Smooth muscle cell (in vitro differentiated cells): Measurements from ENCODE around the gene RAB27A. TPM values are rescaled to one million over a fixed set of nuclear protein-coding genes. Genes with fewer than 3 reads are reported as not detected.

Experiments
- DNase-seq: peaks from one replicate; lab custom pipeline; 2025; ENCODE audit not compliant: unreplicated experiment; lab: John Stamatoyannopoulos, UW
- H2AFZ ChIP-seq: fragments of 200-600 bp; sonication (generic); 2 replicates; pipeline ENCODE4 v1.6.0; 2016; ENCODE audit warnings: antibody characterized with exemption, low read depth, mild to moderate bottlenecking
- H3F3A ChIP-seq: fragments of 200-600 bp; sonication (generic); 2 replicates; pipeline ENCODE4 v1.6.0; 2017; ENCODE audit warnings: antibody characterized with exemption, low read depth
- H3K27ac ChIP-seq: fragments of 200-600 bp; sonication (generic); 2 replicates; pipeline ENCODE4 v1.5.1; 2016; ENCODE audit warnings: low read depth, mild to moderate bottlenecking
- H3K27me3 ChIP-seq: fragments of 200-600 bp; sonication (generic); 2 replicates; pipeline ENCODE4 v1.6.1; 2016; ENCODE audit warnings: low read depth, mild to moderate bottlenecking
- H3K36me3 ChIP-seq: fragments of 200-600 bp; sonication (generic); 2 replicates; pipeline ENCODE4 v1.5.1; 2016; ENCODE audit warnings: low read depth
- H3K4me1 ChIP-seq: fragments of 200-600 bp; sonication (generic); 2 replicates; pipeline ENCODE4 v1.5.1; 2016; ENCODE audit warnings: low read depth
- H3K4me2 ChIP-seq: fragments of 200-600 bp; sonication (generic); 2 replicates; pipeline ENCODE4 v1.6.0; 2016; ENCODE audit warnings: mild to moderate bottlenecking
- H3K4me3 ChIP-seq: fragments of 200-600 bp; sonication (generic); 2 replicates; pipeline ENCODE4 v1.5.1; 2016; ENCODE audit warnings: mild to moderate bottlenecking
- H3K79me2 ChIP-seq: fragments of 200-600 bp; sonication (generic); 2 replicates; pipeline ENCODE4 v1.6.0; 2016; ENCODE audit warnings: low read depth, mild to moderate bottlenecking
- H3K9ac ChIP-seq: fragments of 200-600 bp; sonication (generic); 2 replicates; pipeline ENCODE4 v1.6.0; 2016; ENCODE audit warnings: low read depth
- H3K9me3 ChIP-seq: fragments of 200-600 bp; sonication (generic); replicated peaks from 2 replicates; pipeline ENCODE4 v1.5.1; 2016; ENCODE audit warnings: low read depth
- H4K20me1 ChIP-seq: fragments of 200-600 bp; sonication (generic); 2 replicates; pipeline ENCODE4 v1.6.0; 2016; ENCODE audit warnings: low read depth
- CTCF ChIP-seq: fragments of 200-600 bp; sonication (generic); IDR thresholded peaks from 2 replicates; pipeline ENCODE4 v1.5.1; 2017; ENCODE audit warnings: borderline replicate concordance, mild to moderate bottlenecking, antibody characterized with exemption; ENCODE audit not compliant: insufficient read depth, poor library complexity, severe bottlenecking
- WGBS: methylation state at CpG from one replicate; pipeline ENCODE4 v1.1.7; 2016; ENCODE audit warnings: low lambda C conversion rate; 5-methylcytosine and 5-hydroxymethylcytosine counted together
- polyA plus RNA-seq: library from polyadenylated mRNA; unstranded; fragments of >200 nt; fragmentation: Nextera tagmentation; extraction: Ambion mirVana; gene quantifications from 2 replicates; pipeline ENCODE4 v1.2.1, GENCODE V29; 2016
- total RNA-seq: library from RNA; depleted of rRNA; stranded (reverse); fragments of >200 nt; gene quantifications from 2 replicates; pipeline ENCODE4 v1.2.3, GENCODE V29; 2014

The RAB27A gene
- total and polyA plus RNA-seq, 2 experiments from 2014 or later: 14.6 to 15.6 TPM

- no peak overlapping the region for H3K4me3 ChIP-seq
- DNase-seq: no peak
- H3K9me3 ChIP-seq: no peaks in the 10 kb centered on the region
- H3K36me3 ChIP-seq: no peaks in the 10 kb centered on the region
- no peaks in the 10 kb centered on the region for H3K27me3 ChIP-seq
- H3K27ac ChIP-seq: no peak overlapping the region
- H3K4me1 ChIP-seq: no peaks in the 10 kb centered on the region
- H3K9ac ChIP-seq: no peak overlapping the region
- no peaks in the 10 kb centered on the region for H3F3A ChIP-seq
- TF ChIP-seq CTCF: no peak
- H3K79me2 ChIP-seq: no peaks in the 10 kb centered on the region
- 98% methylated on average over 2 of the region's 2 CpGs for WGBS
- no peaks in the 10 kb centered on the region for H4K20me1 ChIP-seq
- no peak overlapping the region for H2AFZ ChIP-seq
- H3K4me2 ChIP-seq: no peak overlapping the region
Measured at GRCh38 chr15:55234104-55234799, 55.4 kb downstream of the RAB27A start.

DNA sequence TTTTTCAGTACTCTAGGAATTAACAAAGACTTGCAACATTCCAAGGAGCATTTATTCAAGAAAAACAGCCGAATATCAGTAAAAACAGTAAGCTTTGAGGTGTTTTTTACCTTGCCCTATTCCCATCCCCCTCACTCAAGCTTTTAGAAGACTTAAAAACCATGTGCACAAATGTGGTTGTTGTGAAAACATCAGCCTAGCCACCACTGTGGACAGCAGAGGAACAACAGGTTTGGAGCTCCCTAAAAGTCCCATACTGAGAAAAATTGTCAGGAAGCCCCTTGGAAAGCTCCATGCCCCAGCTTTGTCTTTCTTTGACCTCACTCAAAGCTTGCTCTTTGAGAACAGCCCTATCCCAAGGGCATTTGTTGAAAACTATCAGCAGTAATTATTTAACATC lies 58.2 kb downstream of the RAB27A start:
- no peak overlapping the region for H3K4me2 ChIP-seq
- H3K27me3 ChIP-seq: no peaks in the 10 kb centered on the region
- H3K79me2 ChIP-seq: no peaks in the 10 kb centered on the region
- no peaks in the 10 kb centered on the region for H3K4me1 ChIP-seq
- no peak overlapping the region for H3K9ac ChIP-seq
- no peak for DNase-seq
- no peaks in the 10 kb centered on the region for H3K9me3 ChIP-seq
- no peaks in the 10 kb centered on the region for H3K36me3 ChIP-seq
- no peaks in the 10 kb centered on the region for H4K20me1 ChIP-seq
- H2AFZ ChIP-seq: no peak overlapping the region
- H3F3A ChIP-seq: no peaks in the 10 kb centered on the region
- H3K27ac ChIP-seq: no peak overlapping the region
- 96% methylated on average over 1 of the region's 1 CpG for WGBS
- H3K4me3 ChIP-seq: no peak overlapping the region
- no peak for TF ChIP-seq CTCF

DNA sequence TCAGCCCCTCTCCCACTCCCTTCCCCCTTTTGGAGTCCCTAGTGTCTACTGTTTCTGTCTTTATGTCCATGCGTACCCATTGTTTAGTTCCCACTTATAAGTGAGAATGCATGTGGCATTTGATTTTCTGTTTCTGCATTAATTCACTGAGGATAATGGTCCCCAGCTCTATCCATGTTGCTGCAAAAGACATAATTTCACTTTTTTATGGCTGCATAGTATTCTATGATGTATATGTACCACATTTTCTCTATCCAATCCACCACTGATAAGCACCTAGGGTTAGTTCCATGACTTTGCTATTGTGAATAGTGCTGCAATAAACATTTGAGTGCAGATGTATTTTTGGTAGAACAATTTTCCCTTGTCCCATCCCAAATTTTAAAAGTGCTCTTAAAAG lies 58.7 kb downstream of the RAB27A start:
- no peak for TF ChIP-seq CTCF
- Histone ChIP-seq H3K27me3 (no peaks in the 10 kb centered on the region), H3K9me3 (no peaks in the 10 kb centered on the region), H3K9ac (no peak overlapping the region), H3K79me2 (no peaks in the 10 kb centered on the region), H3K4me2 (no peak overlapping the region), H3K4me3 (no peak overlapping the region), H2AFZ (no peak overlapping the region), H3F3A (no peaks in the 10 kb centered on the region), H4K20me1 (no peaks in the 10 kb centered on the region), H3K36me3 (no peaks in the 10 kb centered on the region), H3K27ac (no peak overlapping the region), H3K4me1 (no peaks in the 10 kb centered on the region)
- 100% methylated on average over 1 of the region's 1 CpG for WGBS
- DNase-seq: no peak
